Lung (tissue), 12 donors: Measurements from ENCODE around the gene PARVG. TPM values are rescaled to one million over a fixed set of nuclear protein-coding genes. Genes with fewer than 3 reads are reported as not detected.

Experiments
- ATAC-seq: fragments of 200-7000 bp; cut with Tn5 transposase; one replicate; pipeline ENCODE4 v1.9.1; 2020; ENCODE audit warnings: moderate number of reproducible peaks; ENCODE audit not compliant: insufficient read depth, low FRiP score
- DNase-seq, 3 donors: peaks; one replicate each; pipeline ENCODE4 v3.0.0-alpha.2; 2013 to 2017
- H3K27ac ChIP-seq, 2 donors: one replicate each; pipeline ENCODE4 v1.5.1; 2013; ENCODE audit warnings: mild to moderate bottlenecking in 2 of 2, moderate library complexity in 2 of 2, control low read depth in 1 of 2, inconsistent platforms in 1 of 2, low read depth in 1 of 2, low read length in 1 of 2
- H3K27me3 ChIP-seq, 3 donors: one replicate each; pipeline ENCODE4 v1.5.1; 2013; ENCODE audit warnings: low read length in 2 of 3; ENCODE audit not compliant: control insufficient read depth in 3 of 3, insufficient read depth in 3 of 3
- H3K36me3 ChIP-seq, 4 donors: one replicate each; pipeline ENCODE4 v1.5.1; 2013; ENCODE audit warnings: low read length in 4 of 4, mild to moderate bottlenecking in 1 of 4, moderate library complexity in 1 of 4; ENCODE audit not compliant: control insufficient read depth in 4 of 4, insufficient read depth in 4 of 4
- H3K4me1 ChIP-seq, 5 donors: one replicate each; pipeline ENCODE4 v1.5.1; 2013; ENCODE audit warnings: low read length in 5 of 5, mild to moderate bottlenecking in 2 of 5, moderate library complexity in 1 of 5; ENCODE audit not compliant: control insufficient read depth in 5 of 5, insufficient read depth in 5 of 5
- H3K4me3 ChIP-seq: one replicate; pipeline ENCODE4 v1.5.1; 2013; ENCODE audit warnings: mild to moderate bottlenecking, control low read depth, moderate library complexity
- H3K9ac ChIP-seq, 2 donors: one replicate each; pipeline ENCODE4 v1.5.1; 2013; ENCODE audit warnings: low read length in 2 of 2, control low read depth in 1 of 2; ENCODE audit not compliant: insufficient read depth in 1 of 2
- H3K9me3 ChIP-seq, 4 donors: one replicate each; pipeline ENCODE4 v1.5.1; 2013; ENCODE audit warnings: low read length in 3 of 4, mild to moderate bottlenecking in 1 of 4, moderate library complexity in 1 of 4; ENCODE audit not compliant: control insufficient read depth in 4 of 4, insufficient read depth in 3 of 4
- CTCF ChIP-seq: IDR thresholded peaks from 2 replicates; pipeline ENCODE4 v1.5.1; 2012; ENCODE audit warnings: mild to moderate bottlenecking; ENCODE audit errors: control extremely low read depth, extremely low read depth
- WGBS, 2 donors: extraction: QIAGEN DNeasy Blood & Tissue Kit; methylation state at CpG; one replicate each; pipeline ENCODE4 v1.1.7; 2013; 5-methylcytosine and 5-hydroxymethylcytosine counted together
- polyA plus RNA-seq, 2 donors: library from polyadenylated mRNA; stranded (reverse); fragments of 200-250 nt; gene quantifications; one replicate each; pipeline ENCODE4 v1.2.1, GENCODE V29; 2013
- total RNA-seq, 2 donors: library from RNA; depleted of rRNA in 1 of 2; stranded (reverse); fragments of >200 nt in 1 of 2; gene quantifications; one replicate each; pipeline ENCODE4 v1.2.1, GENCODE V29; 2014 to 2021
- donor health status: control.
- donor health status: control.
- donor health status: Bipolar disorder and iron deficiency.
- donor health status: healthy.
- donor health status: DM: yes; HTN: yes; CAD: no.

The PARVG gene
- total and polyA plus RNA-seq, 4 donors: 20.4 to 67.4 (median 48.7) TPM

- 83 to 86% methylated on average over 8 of the region's 8 CpGs for whole genome bisulfite sequencing, 2 donors
- ATAC-seq (no peak), DNase-seq (no peak)
Measured at GRCh38 chr22:44175676-44176075, 5.0 kb upstream of the PARVG start.

GRCh38 chr22:44179196-44179988 lies 1.3 kb upstream of the PARVG start:
- TF ChIP-seq CTCF: no peak
- H3K27ac ChIP-seq: no peak overlapping the region
- DNase-seq (no peak), ATAC-seq (no peak)
- peaks cover 0 to 6% (median 0%) of the 10 kb centered on the region in 3 donors for H3K27me3 ChIP-seq
- peaks cover 0 to 4% (median 0%) of the 10 kb centered on the region in 5 donors for H3K4me1 ChIP-seq
- WGBS, 2 donors: 67 to 73% methylated on average over 10 of the region's 10 CpGs
- H3K4me3 ChIP-seq: no peak overlapping the region
- H3K9ac ChIP-seq: no peak overlapping the region
- no peaks in the 10 kb centered on the region for H3K36me3 ChIP-seq
- peaks cover 0 to 3% (median 0%) of the 10 kb centered on the region in 4 donors for H3K9me3 ChIP-seq

More at GRCh38 chr22:44175676-44176075, 5.0 kb upstream of the PARVG start:
- H3K27ac ChIP-seq: no peak overlapping the region
- H3K9ac ChIP-seq: no peak overlapping the region
- H3K36me3 ChIP-seq: peaks cover 0 to 3% (median 0%) of the 10 kb centered on the region in 4 donors
- H3K27me3 ChIP-seq: no peaks in the 10 kb centered on the region
- no peak for TF ChIP-seq CTCF
- no peak overlapping the region for H3K4me3 ChIP-seq
- H3K9me3 ChIP-seq: peaks cover 0 to under 1% (median 0%) of the 10 kb centered on the region in 4 donors
- no peaks in the 10 kb centered on the region for H3K4me1 ChIP-seq

- peaks cover 0 to 4% (median 0%) of the 10 kb centered on the region in 5 donors for H3K4me1 ChIP-seq
- no peak for DNase-seq
- H3K36me3 ChIP-seq: no peaks in the 10 kb centered on the region
- H3K9me3 ChIP-seq: peaks cover 0 to 3% (median 0%) of the 10 kb centered on the region in 4 donors
- no peak overlapping the region for H3K4me3 ChIP-seq
- no peak overlapping the region for H3K9ac ChIP-seq
- peaks cover 0 to 6% (median 0%) of the 10 kb centered on the region in 3 donors for H3K27me3 ChIP-seq
- no peak for ATAC-seq
- no peak overlapping the region for H3K27ac ChIP-seq
- TF ChIP-seq CTCF: no peak
- 77 to 79% methylated on average over 6 of the region's 6 CpGs for WGBS, 2 donors
Measured at GRCh38 chr22:44179989-44180705, 578 bp upstream of the PARVG start.
